Measurements from ENCODE around the gene NEBL.

The NEBL gene

GRCh38 chr10:20882091-20882490 is 15.0 kb downstream of the NEBL start:
- TF ChIP-seq ZNF366 (tag by site-specific recombination; conservative IDR thresholded peaks at IDR 0.05) (peak; percentile 96), PRDM1 (tag by site-specific recombination; IDR thresholded peaks at IDR 0.05) (peak; percentile 96), ZNF747 (tag by site-specific recombination; IDR thresholded peaks at IDR 0.05) (no peak)
- Histone ChIP-seq H3K9me3 (ENCODE audit: control insufficient read depth, insufficient read depth, low read depth, low read length) (no peaks in the 10 kb centered on the region), H3K27ac (ENCODE audit: extremely low read depth, low read depth, low read length) (no peak overlapping the region), H3K36me3 (ENCODE audit: control insufficient read depth in 2 of 2, insufficient read depth in 1 of 2, low read length in 2 of 2) (no peaks in the 10 kb centered on the region), H3K4me1 (ENCODE audit: control insufficient read depth, insufficient read depth, low read length) (peaks cover 7% of the 10 kb centered on the region), H3K4me3 (ENCODE audit: low read depth, low read length) (no peak overlapping the region)
- ChIA-PET CTCF (no interaction called here), POLR2A (no interaction called here)

GRCh38 chr10:20879136-20879535 is 18.0 kb downstream of the NEBL start:
- ChIA-PET CTCF (no interaction called here), POLR2A (no interaction called here)
- TF ChIP-seq OVOL3 (tag by site-specific recombination; IDR thresholded peaks at IDR 0.05) (no peak), ZNF335 (tag by site-specific recombination; conservative IDR thresholded peaks at IDR 0.05) (no peak), KLF8 (tag by site-specific recombination; IDR thresholded peaks at IDR 0.05) (no peak), ZNF692 (tag by site-specific recombination; IDR thresholded peaks at IDR 0.05) (no peak), ZNF843 (tag by site-specific recombination; IDR thresholded peaks at IDR 0.05) (no peak), ZNF621 (tag by site-specific recombination; IDR thresholded peaks at IDR 0.05) (no peak), ZNF48 (tag by site-specific recombination; IDR thresholded peaks at IDR 0.05) (no peak), KLF10 (tag by site-specific recombination; IDR thresholded peaks at IDR 0.05) (no peak), ZNF518A (tag by site-specific recombination; conservative IDR thresholded peaks at IDR 0.05; ENCODE audit: low read depth) (no peak), PATZ1 (tag by site-specific recombination; IDR thresholded peaks at IDR 0.05) (no peak)
- no peak overlapping the region for H3K27ac ChIP-seq (ENCODE audit: extremely low read depth, low read depth, low read length)
- H3K4me3 ChIP-seq (ENCODE audit: low read depth, low read length), result no peak overlapping the region
- no peaks in the 10 kb centered on the region for H3K36me3 ChIP-seq (ENCODE audit: control insufficient read depth in 2 of 2, insufficient read depth in 1 of 2, low read length in 2 of 2)
- peaks cover 2% of the 10 kb centered on the region for H3K4me1 ChIP-seq (ENCODE audit: control insufficient read depth, insufficient read depth, low read length)
- H3K9me3 ChIP-seq (ENCODE audit: control insufficient read depth, insufficient read depth, low read depth, low read length), result no peaks in the 10 kb centered on the region

Measured in HEK293 (cell line).